HG02885 (cell line): ENCODE data around the gene ORC2.
A peak's percentile ranks its signal among the peaks of the same experiment; 100 is the strongest.

Source experiments
- ATAC-seq: cut with Tn5 transposase; IDR thresholded peaks from one replicate; pipeline ENCODE4 v1.9.1; 2021; ENCODE audit warnings: mild to moderate bottlenecking; ENCODE audit not compliant: unreplicated experiment, poor library complexity

The ORC2 gene

DNA sequence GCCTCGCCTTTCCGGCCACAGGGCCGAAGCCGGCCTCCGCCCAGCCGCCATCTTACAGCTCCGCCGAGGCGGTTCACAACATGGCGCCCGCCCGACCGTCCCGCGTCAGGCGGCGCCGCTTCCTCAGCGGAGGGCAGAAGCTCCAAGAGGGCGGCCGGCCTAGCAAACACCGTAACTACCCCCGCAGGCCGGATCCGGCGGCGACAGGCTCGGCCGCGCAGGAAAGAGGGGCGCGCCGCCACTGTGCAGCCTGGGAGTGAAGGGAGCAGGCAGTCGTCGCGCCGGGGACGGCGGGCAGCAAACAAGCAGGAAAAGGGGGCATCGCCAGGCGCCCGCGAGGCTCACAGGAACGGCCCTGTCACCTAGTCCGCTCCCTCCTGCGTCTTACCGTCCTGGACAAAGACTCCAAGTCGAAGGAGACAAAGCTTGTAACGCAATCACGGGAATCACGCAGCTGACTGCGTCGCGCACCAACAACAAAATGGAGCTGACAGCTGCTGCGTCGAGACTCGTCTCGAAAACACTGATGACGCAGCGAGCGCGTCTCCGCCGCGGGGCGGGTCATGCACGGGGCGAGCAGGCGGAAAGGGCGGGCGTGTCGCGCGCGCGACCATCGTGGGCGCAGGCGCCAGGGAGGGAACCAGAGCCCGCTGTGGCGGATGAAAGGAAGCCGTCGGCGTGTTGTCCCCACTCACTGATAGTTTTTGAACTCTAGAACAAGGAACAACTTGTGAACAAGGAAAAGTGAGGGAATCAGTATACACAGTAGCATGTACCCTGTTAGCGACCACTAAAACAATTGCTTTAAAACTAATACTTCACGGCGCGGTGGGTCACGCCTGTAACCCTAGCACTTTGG is 99.1 kb downstream of the ORC2 start, which contains the start of gene CLK1:
TSS of gene CLK1 (minus strand) at position 483 of the 859 bp plus-strand sequence. CDS start 2,796 bp downstream, outside the sequence.
- peak; percentile 86 for ATAC-seq

DNA sequence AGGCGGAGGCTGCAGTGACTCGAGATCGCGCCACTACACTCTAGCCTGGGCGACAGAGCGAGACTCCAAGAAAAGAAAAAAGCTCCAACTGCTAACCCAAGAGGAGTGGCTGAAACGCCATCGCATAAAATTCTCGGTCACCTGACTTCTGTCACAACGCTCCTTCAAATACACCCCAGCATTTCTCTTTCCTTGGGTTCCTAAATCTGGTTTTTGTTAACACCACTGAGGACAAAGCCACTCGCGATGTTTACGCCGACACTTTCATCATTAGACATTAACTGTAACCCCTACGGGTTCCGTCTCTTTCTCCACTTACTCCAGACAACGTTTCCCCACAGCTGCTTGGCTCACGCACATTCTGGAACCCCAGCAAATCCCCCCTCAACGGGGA is 99.7 kb downstream of the ORC2 start:
- peak; percentile 3 for ATAC-seq

DNA sequence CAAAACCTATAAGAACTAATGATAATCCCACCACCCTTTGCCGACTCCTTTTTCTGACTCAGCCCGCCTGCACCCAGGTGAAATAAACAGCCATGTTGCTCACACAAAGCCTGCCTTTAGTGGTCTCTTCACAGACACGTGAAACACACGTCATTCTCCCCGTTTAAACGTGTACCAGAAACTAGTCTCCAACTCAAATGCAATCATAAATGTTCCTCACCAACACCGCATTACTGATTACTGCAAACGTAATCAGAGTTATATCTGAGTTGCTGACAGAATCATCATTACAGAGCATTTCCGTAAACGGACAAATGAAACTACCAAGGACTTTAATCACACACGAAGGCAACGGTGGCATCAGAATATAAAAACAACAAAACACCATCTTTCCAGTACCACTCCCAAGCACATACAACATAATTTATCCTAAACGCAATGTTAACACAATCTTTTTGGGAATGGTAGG is 100.9 kb downstream of the ORC2 start:
- ATAC-seq: no peak

DNA sequence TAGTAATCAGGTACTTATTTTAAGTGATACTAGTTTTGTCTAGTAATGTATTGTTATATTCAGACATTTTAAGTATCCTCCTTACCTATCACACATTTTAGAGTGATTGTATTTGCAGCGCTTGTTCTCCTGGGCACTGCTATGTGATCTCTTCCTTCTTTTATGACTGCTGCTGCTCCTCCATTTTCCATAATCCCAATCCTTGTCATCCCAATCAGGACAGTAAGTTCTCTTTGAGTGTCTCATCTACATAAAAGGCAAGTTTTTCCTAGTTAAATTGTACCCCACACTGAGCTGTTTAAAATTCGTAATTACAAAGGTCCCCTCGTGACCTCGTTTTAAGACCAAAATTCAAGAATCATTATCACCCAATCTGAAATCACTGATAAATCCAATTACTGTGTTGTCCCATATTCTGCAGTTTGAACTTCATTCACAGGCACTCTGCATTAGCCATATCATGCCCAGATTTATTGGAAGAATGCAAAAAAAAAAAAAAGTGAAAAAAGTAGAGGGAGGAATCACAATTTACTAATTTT is 101.8 kb downstream of the ORC2 start:
- ATAC-seq: no peak

DNA sequence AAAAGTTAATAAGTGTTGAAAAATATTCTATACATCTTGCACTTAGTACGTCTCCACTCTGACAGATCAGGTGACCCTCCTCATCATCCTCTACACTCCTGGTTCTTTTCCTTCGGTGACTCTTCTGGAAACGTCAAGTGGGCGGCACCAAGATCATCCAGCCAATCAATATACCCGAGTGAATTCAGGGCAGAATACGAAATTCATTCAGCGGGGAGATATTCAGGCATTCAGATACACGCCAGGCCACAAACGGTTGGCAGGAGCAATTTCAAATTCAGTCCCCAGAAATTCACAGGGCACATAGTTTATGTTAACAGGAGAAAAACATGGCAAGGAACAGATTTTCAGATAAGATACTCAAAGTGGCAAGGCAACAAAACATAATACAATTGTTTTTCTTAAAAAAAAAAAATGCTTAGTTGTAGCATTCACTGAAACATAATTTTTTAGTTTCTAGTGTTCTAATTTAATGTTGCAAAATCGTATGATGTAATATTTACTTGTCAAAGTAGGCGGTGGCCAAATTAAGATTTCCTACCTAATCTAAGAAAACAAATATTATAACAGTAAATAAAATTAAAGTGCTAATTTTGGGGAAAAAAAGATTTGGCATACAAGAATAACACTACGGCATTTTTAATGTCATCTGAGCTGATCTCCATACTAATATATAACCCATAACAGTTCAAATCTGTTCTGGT is 103.2 kb downstream of the ORC2 start:
- no peak for ATAC-seq
